Endometrium (tissue), 2 donors: ENCODE data around the gene COX7A1.
"Not testable (repeated sequence)": the region's sequence is repeated elsewhere in the genome, so short reads cannot be mapped to it uniquely, and the experiment has no call there.

Experiments used
- FAIRE-seq: peaks from 2 replicates; lab custom pipeline; 2012; peaks lifted over from hg19 to GRCh38; lab: Jason Lieb, UNC
- donor health status: control.
- donor health status: control.

COX7A1 gene

DNA sequence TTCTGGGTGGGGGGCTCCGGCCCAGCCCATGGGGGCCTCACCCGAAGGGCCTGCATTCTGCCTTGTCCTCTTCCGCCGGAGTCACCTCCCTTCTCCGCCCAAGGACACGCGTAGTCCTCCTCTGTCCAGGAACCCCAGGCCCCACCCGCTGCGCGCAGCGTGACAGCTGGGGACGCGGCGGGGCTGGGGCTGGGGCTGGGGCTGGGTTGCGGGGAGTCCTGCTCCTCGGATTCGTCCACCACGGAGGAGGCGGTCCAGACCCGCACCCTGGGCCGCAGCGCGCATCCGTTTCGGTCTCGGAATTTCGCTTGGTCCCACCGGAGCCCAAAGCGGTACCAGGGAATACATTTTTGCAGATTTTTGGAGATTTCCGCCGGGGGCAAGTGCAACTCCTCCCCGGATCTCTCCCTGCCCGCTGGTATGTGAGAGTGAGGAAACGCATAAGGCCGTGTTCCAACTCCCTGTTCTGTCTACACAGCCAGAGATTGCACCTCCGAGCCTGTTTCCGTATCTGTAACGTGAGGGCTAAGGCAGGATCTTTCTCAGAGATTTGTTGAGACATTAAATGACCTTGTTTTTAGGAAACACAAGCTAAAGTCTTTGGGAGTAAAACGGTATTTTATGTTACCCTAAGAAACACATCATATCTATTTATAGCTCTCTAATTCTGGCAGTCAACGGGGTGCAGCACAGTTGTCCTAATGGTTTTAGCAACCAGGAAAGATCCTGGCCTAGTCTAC lies at the start of gene COX7A1:
COX7A1 (minus strand) TSS at position 96 of the 740 bp plus-strand sequence; CDS start at position 56, 40 bp downstream.
- no peak for FAIRE-seq

DNA sequence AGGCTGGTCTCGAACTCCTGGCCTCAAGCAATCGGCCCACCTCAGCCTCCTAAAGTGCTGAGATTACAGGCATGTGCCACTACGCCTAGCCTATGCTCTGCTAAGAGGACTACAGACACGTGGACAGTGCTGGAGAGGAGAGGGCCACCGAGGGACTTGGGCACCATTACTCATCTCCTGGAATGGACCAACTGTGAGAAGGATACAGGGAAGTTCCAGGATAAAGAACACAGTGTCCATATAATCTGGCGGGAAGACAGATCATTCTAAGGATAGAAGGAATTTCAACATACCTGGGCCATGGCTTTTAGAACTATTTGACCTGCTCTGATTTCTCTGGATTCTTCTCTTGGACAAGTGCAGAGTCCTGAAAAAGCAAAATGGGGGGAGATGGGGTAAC lies 49.4 kb upstream of the COX7A1 start:
- no peak for FAIRE-seq

DNA sequence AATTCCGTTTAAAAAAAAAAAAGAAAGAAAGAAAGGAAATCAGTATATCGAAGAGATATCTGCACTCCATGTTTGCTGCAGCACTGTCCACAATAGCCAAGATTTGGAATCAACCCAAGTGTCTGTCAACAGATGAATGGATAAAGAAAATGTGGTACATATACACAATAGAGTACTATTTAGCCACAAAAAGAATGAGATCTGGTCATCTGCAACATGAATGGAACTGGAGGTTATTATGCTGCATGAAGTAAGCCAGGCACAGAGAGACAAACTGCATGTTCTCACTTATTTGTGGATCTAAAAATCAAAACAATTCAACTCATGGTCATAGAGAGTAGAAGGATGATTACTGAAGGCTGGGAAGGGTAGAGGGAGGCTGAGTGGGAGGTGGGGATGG lies 45.9 kb upstream of the COX7A1 start:
- FAIRE-seq, result no peak

DNA sequence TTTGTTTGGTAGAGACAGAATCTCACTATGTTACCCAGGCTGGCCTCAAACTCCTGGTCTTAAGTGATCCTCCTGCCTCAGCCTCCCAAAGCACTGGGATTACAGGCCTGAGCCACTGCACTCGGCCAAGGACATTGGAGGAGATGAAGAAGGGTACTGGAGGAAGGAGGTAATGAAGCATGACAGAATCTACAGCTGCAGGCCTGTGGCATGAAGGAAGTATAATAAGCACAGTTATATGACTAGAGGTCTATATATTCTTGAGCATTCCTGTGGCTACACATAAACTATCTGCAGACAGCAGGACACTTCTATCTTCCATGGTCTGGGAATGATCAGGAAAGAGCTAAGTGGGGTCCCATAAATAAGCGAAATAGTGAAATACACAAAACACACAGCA lies 44.0 kb upstream of the COX7A1 start:
- no peak for FAIRE-seq

DNA sequence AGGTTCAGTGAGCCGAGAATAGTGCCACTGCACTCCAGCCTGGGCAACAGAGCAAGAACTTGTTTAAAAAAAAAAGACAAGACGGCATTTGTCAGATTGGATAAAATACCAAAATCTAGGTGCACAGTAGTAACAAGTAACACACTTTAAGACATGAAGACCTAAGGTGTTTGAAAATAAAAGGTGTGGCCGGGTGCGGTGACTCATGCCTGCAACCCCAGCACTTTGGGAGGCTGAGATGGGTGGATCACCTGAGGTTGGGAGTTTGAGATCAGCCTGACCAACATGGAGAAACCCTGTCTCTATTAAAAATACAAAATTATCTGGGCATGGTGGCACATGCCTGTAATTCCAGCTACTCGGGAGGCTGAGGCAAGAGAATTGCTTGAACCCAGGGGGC lies 34.5 kb upstream of the COX7A1 start:
- not testable (repeated sequence) for FAIRE-seq

DNA sequence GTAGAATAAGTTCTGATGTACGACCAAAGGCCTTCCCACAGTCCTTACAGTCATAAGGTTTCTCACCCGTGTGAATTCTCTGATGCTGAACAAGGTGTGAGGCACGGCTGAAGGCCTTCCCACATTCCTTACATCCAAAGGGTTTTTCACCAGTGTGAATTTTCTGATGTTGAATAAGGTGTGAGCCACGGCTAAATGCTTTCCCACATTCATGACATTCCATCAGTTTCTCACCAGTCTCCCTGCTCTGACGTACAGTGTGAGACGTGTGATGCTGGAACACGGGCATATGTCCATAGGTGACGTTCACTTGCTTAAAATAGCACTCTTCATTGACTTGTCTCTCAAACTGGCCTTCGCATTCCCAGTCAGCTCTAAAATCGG lies 31.0 kb upstream of the COX7A1 start:
- no peak for FAIRE-seq

DNA sequence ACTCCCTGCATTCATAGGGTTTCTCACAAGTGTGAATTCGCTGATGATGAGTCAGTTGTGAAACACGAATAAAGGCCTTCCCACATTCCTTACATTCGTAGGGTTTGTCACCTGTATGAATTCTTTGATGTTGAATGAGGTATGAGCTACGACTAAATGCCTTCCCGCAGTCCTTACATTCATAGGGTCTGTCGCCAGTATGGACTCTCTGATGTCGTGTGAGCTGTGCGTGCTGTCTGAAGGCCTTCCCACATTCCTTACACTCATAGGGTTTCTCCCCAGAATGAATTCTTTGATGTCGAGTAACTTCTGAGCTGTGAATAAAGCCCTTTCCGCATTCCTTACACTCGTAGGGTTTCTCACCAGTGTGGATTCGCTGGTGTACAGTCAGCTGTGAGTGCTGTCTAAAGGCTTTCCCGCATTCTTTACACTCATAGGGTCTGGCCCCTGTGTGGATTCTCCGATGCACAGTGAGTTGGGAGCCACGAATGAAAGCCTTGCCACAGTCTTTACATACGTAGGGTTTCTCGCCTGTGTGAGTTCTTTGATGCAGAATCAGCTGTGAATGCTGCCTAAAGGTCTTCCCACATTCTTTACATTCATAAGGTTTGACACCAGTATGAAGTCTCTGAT lies 30.5 kb upstream of the COX7A1 start:
- FAIRE-seq, result no peak

DNA sequence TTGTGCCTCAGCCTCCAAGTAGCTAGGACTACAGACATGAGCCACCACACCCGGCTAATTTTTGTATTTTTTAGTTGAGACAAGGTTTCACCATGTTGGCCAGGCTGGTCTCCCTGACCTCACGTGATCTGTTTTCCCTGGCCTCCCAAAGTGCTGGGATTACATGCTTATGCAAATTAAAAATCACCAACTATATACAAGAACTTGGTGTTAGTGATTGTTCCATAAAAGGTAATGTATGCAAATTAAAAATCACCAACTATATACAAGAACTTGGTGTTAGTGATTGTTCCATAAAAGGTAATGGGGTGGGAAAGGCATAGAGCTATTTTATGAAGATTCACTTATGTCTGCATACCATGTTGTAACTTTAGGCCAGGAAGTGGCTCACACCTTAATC lies 26.8 kb upstream of the COX7A1 start:
- not testable (repeated sequence) for FAIRE-seq

DNA sequence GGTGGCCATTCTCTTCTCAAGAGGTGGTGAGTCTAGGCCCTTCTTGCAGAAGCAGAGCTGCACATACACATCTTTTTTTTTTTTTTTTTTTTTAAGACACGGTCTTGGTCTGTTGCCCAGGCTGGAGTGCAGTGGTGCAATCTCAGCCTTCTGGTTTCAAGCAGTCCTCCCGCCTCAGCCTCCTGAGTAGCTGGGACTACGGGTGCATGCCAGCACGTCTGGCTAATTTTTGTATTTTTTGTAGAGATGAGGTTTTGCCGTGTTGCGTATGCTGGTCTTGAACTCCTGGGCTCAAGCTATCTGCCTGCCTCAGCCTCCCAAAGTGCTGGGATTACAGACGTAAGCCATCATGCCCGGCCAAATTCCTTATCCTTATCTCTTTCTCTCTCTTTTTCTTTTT lies 21.6 kb upstream of the COX7A1 start:
- FAIRE-seq, result not testable (repeated sequence)

DNA sequence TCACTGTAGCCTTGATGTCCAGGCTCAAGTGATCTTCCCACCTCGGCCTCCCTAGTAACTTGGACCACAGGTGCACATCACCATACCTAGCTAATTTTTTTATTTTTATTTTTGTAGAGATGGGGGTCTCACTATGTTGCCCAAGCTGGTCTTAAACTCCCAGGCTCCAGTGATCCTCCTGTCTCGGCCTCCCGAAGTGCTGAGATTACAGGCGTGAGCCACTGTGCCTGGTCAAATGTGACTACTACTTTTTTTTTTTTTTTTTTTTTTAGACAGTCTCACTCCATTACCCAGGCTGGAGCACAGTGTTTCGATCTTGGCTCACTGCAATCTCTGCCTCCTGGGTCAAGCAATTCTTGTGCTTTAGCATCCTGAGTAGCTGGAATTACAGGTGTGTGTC lies 20.6 kb upstream of the COX7A1 start:
- FAIRE-seq, result no peak

DNA sequence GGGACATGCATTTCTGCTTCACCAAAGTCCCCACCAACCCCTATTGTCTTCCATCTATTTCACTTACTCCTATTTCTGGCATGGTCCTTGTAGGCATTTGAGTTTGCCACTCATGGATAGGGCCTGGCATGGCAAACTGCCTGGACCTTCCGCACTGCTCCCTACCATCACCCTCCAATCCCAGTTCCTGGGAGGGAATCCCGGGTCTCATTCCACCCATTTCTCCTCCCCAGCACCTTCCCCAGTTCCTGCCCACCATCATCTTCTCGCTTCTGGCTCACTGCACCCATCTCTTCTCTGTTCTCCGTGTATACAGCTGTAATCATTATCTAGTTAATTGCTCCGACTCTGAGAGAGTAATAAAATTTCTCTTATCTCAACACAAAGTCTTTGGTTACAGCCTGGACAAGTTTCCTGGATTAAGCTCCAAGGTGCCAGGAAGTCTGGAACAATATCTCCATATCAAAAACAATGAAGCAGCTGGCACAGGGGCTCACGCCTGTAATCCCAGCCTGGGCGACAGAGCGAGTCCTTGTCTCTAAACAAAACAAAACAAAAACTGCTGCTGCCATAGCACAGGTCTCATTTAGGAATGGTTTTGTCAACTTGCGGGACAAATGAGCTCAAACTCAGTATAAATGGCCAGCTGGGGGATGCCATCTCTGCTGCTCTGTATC lies 17.0 kb upstream of the COX7A1 start:
- no peak for FAIRE-seq

DNA sequence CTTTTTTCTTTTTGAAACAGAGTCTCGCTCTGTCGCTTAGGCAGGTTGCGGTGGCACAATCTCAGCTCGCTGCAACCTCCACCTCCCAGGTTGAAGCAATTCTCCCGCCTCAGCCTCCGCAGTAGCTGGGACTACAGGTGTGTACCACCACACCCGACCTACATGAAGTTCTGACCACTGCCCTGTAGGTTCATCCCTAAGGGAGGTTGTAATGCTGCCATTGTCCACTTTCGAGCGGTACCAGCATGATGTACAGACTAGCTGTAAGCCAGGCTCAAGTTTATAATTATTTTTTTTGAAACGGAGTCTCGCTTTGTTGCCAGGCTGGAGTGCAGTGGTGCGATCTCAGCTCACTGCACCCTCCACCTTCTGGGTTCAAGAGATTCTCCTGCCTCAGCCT lies 11.6 kb upstream of the COX7A1 start:
- no peak for FAIRE-seq

DNA sequence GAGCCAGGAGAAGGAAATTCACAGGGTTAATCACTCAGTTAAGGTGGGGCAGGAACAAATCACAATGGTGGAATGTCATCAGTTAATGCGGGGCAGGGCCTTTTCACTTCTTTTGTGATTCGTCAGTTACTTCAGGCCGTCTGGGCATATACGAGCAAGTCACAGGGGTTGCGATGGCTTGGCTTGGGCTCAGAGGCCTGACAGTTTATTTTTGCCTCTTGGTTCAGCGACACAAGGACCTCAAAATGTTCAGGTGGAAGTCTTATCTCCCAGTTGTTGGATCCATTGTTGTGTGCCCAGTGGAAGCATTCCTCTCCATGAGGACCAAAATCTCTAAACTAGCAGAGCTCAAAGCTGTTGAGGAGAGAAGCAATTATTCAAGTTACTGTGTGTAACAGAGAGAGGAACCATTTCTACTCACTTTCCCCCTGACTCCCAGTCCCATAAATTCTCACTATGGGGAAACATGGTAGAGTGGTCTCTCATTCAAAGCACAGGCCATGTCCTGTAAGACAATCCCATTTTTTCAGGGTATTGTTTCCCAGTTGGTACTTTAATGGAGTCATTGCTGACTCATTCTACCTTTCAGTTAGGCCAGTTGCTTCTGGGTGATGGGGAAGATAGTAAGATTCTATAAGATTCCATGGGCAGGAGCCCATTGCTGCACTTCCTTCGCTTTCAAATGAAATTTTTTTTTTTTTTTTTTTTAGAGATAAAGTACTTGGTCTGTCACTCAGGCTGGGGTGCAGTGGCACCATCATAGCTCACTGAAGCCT lies 8.8 kb upstream of the COX7A1 start:
- no peak for FAIRE-seq

DNA sequence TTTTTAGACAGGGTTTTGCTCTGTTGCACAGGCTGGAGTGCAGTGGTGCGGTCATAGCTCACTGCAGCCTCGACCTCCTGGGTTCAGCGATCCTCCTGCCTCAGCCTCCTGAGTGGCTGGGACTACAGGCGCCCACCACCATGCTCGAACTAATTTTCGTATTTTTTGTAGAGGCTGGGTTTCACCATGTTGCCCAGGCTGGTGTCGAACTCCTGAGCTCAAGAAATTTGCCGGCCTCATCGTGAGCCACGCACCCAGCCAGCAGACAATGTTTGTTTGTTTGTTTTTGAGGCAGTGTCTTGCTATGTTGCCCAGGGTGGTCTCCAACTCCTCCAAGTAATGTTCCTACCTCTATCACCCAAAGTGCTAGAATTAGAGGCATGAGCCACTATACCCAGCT lies 879 bp upstream of the COX7A1 start:
- no peak for FAIRE-seq

DNA sequence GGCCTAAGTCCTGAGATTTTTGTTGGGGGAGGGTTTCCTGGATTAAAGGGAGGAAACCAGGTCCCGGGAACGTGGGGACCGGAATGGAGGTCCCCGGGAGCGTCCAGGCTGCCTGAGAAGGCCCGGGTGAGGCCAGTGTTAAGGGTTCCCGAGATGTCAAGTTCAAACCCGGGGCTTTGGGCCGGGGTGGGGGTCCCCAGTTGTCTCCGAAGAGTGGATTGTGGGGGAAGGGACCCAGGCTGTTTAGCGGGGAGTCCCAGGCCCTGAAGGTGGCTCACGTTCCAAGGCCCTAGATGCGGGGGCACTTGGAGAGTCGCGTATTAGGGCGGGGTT lies 262 bp downstream of the COX7A1 start:
- FAIRE-seq, result no peak

DNA sequence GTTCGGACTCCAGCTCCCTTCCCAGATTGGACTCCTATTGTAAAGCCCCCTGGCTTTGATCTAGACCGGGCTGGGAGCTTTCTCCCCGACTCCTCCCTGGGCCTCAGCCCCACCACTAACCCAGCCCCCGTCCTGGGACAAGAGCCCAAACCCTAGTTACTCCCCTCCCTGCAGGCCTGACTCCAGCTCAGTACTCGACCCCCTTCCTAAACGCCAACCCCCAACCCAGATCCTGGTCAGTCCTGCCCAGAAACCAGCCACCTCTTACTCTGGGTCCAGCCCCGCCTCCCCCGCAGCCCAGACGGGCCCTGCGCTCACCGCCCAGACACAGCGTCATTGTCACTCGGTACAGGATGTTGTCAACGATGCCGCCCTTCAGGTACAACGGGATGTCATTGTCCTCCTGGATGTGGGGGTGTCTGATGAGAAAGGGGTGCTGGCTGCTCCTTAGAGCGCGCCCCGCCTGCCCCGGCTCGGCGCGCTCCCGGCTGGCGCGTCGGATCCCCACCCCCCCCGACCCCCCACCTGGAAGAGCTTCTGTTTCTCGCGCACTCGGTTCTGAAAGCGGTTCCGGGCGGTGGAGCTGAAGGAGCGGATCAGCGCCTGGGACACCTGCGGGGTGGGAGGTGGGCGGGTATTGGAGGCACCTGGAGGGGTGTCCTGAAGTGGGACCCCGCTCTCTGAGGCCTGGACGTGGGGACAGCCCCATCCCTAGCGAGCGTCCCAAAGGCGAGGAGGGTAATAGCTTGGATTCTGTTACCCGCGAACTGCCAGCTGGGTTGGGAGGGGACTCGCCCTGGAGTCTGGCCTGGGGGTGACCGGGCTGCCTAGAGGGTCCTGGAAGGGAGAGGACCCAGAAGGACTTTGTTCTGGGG lies 866 bp downstream of the COX7A1 start:
- FAIRE-seq, result no peak

DNA sequence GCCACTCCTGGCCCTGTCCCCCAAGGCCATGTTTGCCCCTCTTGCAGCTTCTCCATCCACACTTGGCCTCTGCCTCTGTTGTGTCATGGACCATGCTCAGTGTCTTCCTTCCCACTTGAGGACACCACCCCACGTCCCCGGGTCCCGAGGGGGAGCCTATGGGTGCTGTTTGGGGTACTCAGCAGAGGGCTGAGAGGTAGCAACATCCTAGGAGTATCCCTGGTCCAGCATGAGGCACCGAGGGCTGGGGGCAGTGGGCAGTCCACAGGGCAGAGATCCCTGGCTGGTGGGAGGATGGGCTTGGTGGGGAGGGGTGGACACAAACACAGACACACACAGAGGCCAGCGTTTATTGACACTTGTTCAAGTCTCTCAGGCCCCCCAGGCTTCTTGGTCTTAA lies 1.7 kb downstream of the COX7A1 start:
- no peak for FAIRE-seq

DNA sequence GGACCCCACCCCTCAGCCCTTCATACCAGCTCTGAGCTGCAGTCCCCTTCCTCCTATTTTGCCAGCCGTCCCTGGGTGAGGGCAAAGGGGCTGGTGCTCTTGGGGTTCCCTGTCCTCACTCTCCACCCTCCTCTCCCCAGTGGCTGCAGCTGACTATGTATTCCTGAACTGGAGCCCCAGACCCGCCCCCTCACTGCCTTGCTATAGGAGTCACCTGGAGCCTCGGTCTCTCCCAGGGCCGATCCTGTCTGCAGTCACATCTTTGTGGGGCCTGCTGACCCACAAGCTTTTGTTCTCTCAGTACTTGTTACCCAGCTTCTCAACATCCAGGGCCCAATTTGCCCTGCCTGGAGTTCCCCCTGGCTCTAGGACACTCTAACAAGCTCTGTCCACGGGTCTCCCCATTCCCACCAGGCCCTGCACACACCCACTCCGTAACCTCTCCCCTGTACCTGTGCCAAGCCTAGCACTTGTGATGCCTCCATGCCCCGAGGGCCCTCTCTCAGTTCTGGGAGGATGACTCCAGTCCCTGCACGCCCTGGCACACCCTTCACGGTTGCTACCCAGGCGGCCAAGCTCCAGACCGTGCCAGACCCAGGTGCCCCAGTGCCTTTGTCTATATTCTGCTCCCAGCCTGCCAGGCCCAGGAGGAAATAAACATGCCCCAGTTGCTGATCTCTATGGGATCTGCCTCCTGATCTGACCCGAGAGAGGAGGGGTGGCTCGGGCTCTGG lies 2.4 kb downstream of the COX7A1 start:
- no peak for FAIRE-seq

DNA sequence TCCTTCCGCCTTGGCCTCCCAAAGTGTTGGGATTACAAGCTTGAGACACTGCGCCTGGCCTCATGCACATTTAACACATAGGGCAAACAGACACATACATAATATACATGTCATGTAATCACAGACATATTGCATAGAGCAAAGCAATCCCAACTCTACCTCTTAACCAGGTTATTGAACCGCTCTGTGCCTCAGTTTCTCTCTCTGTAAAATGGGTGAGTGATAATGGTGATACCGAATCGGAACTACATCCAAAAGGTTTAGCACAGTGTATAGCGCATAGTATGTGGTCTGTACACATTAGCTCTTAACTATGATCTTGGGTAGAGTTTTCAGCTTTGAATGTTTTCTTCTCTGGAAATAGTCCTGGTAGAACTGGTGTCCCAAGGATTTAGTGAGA lies 7.6 kb downstream of the COX7A1 start:
- FAIRE-seq, result no peak

DNA sequence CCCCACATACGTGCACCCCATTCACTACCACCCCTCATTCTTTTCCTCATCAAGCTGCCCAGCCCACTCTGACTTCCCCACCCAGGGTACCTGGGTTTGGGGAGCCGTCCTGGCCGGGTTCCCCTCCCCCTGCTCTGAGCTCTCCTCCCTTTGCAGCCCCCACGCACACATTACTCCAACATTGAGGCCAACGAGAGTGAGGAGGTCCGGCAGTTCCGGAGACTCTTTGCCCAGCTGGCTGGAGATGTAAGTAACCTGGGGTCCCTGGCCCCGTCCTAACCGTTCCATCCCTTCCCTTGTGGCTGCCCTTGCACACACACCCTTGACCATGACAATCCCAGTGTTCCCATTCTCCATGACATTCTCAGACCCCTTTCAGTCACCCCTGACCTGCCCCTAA lies 9.8 kb downstream of the COX7A1 start:
- no peak for FAIRE-seq

DNA sequence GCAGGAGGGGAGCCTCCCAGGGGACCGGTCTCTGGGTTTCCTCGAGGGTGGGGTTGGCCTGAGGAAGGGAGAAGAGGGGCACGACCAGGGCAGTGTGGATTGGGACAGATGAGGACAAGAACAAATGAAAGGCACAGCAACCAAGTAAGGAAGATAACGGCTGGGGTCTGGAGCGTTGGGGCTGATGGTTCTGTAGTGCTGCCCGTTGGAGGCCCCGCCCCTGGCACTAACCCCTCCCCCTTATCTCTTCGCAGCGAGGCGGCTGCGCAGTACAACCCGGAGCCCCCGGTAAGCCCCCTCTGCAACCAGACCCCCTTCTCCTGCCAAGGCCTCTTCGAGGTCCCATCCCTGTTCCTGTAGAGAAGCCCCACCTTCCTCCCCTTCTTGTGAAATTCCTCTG lies 10.2 kb downstream of the COX7A1 start:
- no peak for FAIRE-seq
